Liver (tissue), 9 donors: ENCODE results near the gene MOV10L1. TPM values are rescaled to one million over a fixed set of nuclear protein-coding genes. Genes with fewer than 3 reads are reported as not detected.

Experiments
- DNase-seq: peaks from one replicate; pipeline ENCODE4 v3.0.0-alpha.2; 2017; ENCODE audit warnings: low spot score
- H3K27ac ChIP-seq, 2 donors: one replicate each; pipeline ENCODE4 v1.7.0; 2013; ENCODE audit warnings: inconsistent platforms in 2 of 2, low read length in 2 of 2, control low read depth in 1 of 2, low read depth in 1 of 2, mild to moderate bottlenecking in 1 of 2
- H3K27me3 ChIP-seq, 4 donors: one replicate each; pipeline versions ENCODE4 v1.6.1 to v1.7.0; 2013; ENCODE audit warnings: low read length in 3 of 4, inconsistent platforms in 1 of 4, mild to moderate bottlenecking in 1 of 4, moderate library complexity in 1 of 4; ENCODE audit not compliant: control insufficient read depth in 4 of 4, insufficient read depth in 4 of 4
- H3K36me3 ChIP-seq, 4 donors: one replicate each; pipeline versions ENCODE4 v1.6.1 to v1.7.0; 2013; ENCODE audit warnings: low read length in 3 of 4, mild to moderate bottlenecking in 3 of 4, low read depth in 1 of 4, moderate library complexity in 1 of 4; ENCODE audit not compliant: control insufficient read depth in 4 of 4, insufficient read depth in 3 of 4
- H3K4me1 ChIP-seq, 4 donors: one replicate each; pipeline versions ENCODE4 v1.6.1 to v1.7.0; 2013; ENCODE audit warnings: low read length in 3 of 4, mild to moderate bottlenecking in 3 of 4, moderate library complexity in 1 of 4; ENCODE audit not compliant: control insufficient read depth in 4 of 4, insufficient read depth in 4 of 4
- H3K4me3 ChIP-seq, 3 donors: one replicate each; pipeline versions ENCODE4 v1.6.1 to v1.7.0; 2013; ENCODE audit warnings: low read length in 3 of 3, control low read depth in 1 of 3, low read depth in 1 of 3, mild to moderate bottlenecking in 1 of 3
- H3K9ac ChIP-seq, 2 donors: one replicate each; pipeline ENCODE4 v1.7.0; 2013; ENCODE audit warnings: low read length in 2 of 2, mild to moderate bottlenecking in 2 of 2, moderate library complexity in 2 of 2, control low read depth in 1 of 2, low read depth in 1 of 2
- H3K9me3 ChIP-seq, 4 donors: one replicate each; pipeline versions ENCODE4 v1.6.1 to v1.7.0; 2013; ENCODE audit warnings: low read length in 3 of 4; ENCODE audit not compliant: control insufficient read depth in 4 of 4
- FOXA1 ChIP-seq: IDR thresholded peaks from 2 replicates; pipeline ENCODE4 v1.6.1; 2016; ENCODE audit warnings: antibody characterized with exemption
- FOXA2 ChIP-seq: IDR thresholded peaks from 2 replicates; pipeline ENCODE4 v1.6.1; 2016; ENCODE audit warnings: antibody characterized with exemption
- HNF4A ChIP-seq, 2 donors: conservative IDR thresholded peaks; 2 replicates each; pipeline ENCODE4 v1.6.1; 2016; ENCODE audit warnings: antibody characterized with exemption in 2 of 2, mild to moderate bottlenecking in 2 of 2
- HNF4G ChIP-seq: IDR thresholded peaks from 2 replicates; pipeline ENCODE4 v1.6.1; 2016; ENCODE audit warnings: antibody characterized with exemption
- JUND ChIP-seq, 2 donors: IDR thresholded peaks; 2 replicates each; pipeline ENCODE4 v1.6.1; 2016; ENCODE audit warnings: antibody characterized with exemption in 2 of 2
- RXRA ChIP-seq, 2 donors: IDR thresholded peaks; 2 replicates each; pipeline ENCODE4 v1.6.1; 2017 to 2018; ENCODE audit warnings: antibody characterized with exemption in 2 of 2, mild to moderate bottlenecking in 1 of 2
- TAF1 ChIP-seq: conservative IDR thresholded peaks from 2 replicates; pipeline ENCODE4 v1.6.1; 2016; ENCODE audit warnings: antibody characterized with exemption, mild to moderate bottlenecking
- YY1 ChIP-seq: IDR thresholded peaks from 2 replicates; pipeline ENCODE4 v1.6.1; 2016; ENCODE audit warnings: antibody characterized with exemption, mild to moderate bottlenecking
- WGBS: extraction: QIAGEN DNeasy Blood & Tissue Kit; methylation state at CpG from one replicate; pipeline ENCODE4 v1.1.7; 2013; 5-methylcytosine and 5-hydroxymethylcytosine counted together
- polyA plus RNA-seq, 2 donors: library from polyadenylated mRNA; stranded (reverse) in 1 of 2; unstranded in 1 of 2; fragments of 200-250 nt in 1 of 2; fragments of >200 nt in 1 of 2; fragmentation: Nextera tagmentation in 1 of 2; extraction: Ambion mirVana in 1 of 2; gene quantifications; one replicate each; pipeline versions ENCODE4 v1.2.1 to v1.2.3, GENCODE V29; 2013 to 2015
- total RNA-seq, 2 donors: library from RNA; depleted of rRNA; stranded (reverse); fragments of >200 nt; gene quantifications; one replicate each; pipeline ENCODE4 v1.2.3, GENCODE V29; 2014
- TF ChIP-seq, protein P1 (sequence below): fragments of 150-350 bp; IDR thresholded peaks from 2 replicates; pipeline ENCODE4 v1.5.1; 2017; ENCODE audit warnings: improper control_type of control experiment, low read depth, low read length; ENCODE audit not compliant: missing input control
- donor health status: healthy.
- donor health status: healthy.
- donor health status: healthy.
- donor health status: healthy.
- donor health status: healthy.

MOV10L1 gene
- total and polyA plus RNA-seq, 4 donors: 0.07 to 0.47 (median 0.17) TPM

DNA sequence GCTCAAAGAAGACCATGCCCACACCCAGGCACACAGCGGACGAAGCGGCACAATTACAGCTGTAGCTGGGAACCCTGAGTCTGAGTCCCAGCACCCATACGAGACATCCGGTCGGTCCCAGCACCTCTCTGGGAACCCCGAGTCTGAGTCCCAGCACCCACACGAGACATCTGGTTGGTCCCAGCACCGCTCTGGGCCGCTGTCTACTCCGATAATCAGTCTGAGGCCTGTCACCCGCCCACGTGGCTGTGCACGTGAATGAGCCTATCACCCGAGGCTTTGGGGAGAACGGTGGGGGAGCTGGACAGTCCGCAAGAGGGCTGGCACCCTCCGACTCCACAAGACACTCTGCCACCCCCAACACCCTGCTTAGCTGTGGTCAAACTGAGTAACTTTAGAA lies 37.9 kb upstream of the MOV10L1 start:
- Histone ChIP-seq H3K27ac (no peak overlapping the region), H3K9me3 (peaks cover 0 to 6% (median 0%) of the 10 kb centered on the region in 4 donors)
- no peak for DNase-seq

DNA sequence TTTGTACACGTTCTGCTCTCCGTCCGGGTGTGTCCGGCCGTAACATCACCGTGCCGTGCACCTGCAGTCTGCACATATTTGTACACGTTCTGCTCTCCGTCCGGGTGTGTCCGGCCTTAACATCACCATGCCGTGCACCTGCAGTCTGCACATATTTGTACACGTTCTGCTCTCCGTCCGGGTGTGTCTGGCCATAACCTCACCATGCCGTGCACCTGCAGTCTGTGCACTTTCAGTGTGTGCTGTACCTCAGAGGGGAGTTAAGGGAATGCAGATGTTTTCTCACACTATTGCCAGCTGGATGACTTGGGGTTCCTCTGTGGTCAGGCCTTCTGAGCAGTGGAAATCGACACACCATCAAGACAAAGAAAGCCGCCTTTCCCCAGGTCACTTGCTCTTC lies 35.9 kb upstream of the MOV10L1 start:
- no peak overlapping the region for H3K9ac ChIP-seq
- DNase-seq: no peak
- H3K4me1 ChIP-seq: peaks cover 0 to 6% (median 0%) of the 10 kb centered on the region in 4 donors
- H3K4me3 ChIP-seq: no peak overlapping the region
- H3K27me3 ChIP-seq: peaks cover 0 to 2% (median 0%) of the 10 kb centered on the region in 4 donors
- no peak for TF ChIP-seq FOXA2
- TF ChIP-seq RXRA (IDR thresholded peaks at IDR 0.05): no peak
- TF ChIP-seq HNF4A (conservative IDR thresholded peaks at IDR 0.05): no peak
- no peak overlapping the region for H3K27ac ChIP-seq
- peaks cover 0 to 6% (median 0%) of the 10 kb centered on the region in 4 donors for H3K9me3 ChIP-seq
- H3K36me3 ChIP-seq: no peaks in the 10 kb centered on the region
- WGBS: 88% methylated on average over 18 of the region's 18 CpGs

More for the DNA sequence above, 37.9 kb upstream of the MOV10L1 start:
- H3K27me3 ChIP-seq: no peaks in the 10 kb centered on the region
- TF ChIP-seq HNF4G: no peak
- no peak overlapping the region for H3K9ac ChIP-seq
- no peaks in the 10 kb centered on the region for H3K36me3 ChIP-seq
- 89% methylated on average over 18 of the region's 18 CpGs for WGBS
- H3K4me1 ChIP-seq: no peaks in the 10 kb centered on the region
- no peak overlapping the region for H3K4me3 ChIP-seq

DNA sequence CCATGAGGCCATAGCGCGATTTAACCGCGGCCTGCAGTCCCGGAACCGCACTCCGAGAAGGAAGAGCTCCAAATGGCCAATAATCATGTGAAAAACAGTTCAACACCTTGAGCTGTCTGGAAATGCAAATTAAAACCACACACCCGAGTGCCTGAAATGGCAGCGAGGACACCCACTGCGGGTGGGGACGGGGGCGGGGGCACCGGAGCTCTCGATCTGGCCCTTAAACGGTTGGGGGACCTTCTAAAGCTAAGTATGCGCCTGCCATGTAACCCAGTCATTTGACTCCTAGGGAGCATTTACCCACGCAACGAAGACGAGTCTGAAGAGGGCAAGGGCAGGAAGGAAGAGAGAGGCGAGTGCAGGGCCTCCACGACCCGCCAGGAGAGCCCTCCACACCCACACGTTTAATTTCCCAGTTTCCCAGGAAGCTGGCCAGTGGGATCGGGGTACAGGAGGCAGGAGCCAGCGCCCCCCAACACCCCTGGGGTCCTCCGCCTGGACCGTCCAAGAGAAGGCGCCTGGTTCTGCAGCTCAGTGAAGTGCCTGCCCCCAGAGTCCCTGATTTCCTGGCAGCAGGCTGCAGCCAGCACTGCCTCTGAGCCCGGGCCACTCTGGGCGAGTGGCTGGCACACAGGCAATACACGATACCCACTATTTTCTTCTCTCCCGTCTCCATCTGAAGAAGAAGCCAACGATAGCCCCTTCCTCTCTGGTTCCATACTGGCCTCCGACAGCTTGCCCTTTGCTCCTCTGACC lies 33.4 kb upstream of the MOV10L1 start:
- TF ChIP-seq TAF1: no peak
- no peak for TF ChIP-seq HNF4A (conservative IDR thresholded peaks at IDR 0.05)
- no peak for TF ChIP-seq HNF4G
- TF ChIP-seq RXRA (IDR thresholded peaks at IDR 0.05): no peak
- TF ChIP-seq YY1: no peak
- no peak for TF ChIP-seq JUND (IDR thresholded peaks at IDR 0.05)
- no peak for TF ChIP-seq FOXA1
- no peaks in the 10 kb centered on the region for H3K36me3 ChIP-seq
- no peak for DNase-seq

DNA sequence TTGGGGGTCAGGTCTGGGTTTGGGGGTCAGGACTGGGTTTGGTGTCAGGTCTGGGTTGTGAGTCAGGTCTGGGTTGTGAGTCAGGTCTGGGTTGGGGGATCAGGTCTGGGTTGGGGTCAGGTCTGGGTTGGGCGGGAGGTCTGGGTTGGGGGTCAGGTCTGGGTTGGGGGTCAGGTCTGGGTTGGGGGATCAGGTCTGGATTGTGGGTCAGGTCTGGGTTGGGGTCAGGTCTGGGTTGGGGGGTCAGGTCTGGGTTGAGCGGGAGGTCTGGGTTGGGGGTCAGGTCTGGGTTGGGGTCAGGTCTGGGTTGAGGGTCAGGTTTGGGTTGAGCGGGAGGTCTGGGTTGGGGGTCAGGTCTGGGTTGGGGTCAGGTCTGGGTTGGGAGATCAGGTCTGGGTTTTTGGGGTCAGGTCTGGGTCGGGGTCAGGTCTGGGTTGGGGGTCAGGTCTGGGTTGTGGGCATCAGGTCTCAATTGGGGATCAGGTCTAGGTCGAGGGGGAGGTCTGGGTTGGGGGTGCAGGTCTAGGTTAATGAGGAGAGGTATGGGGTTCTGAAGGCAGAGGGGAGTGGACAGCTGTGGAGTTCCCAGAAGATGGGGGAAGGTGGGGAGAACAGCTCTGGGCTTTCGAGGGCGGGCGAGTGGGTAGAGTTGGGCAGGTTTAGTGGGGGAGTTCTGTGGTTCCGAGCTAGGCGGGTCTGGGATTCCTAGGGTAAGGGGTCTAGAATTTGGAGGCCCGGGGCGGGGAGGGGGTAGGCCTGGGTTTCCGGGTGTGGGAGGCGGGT lies 32.3 kb upstream of the MOV10L1 start:
- H3K4me3 ChIP-seq: no peak overlapping the region
- DNase-seq: no peak
- H3K9ac ChIP-seq: no peak overlapping the region
- H3K4me1 ChIP-seq: peaks cover 0 to 6% (median 0%) of the 10 kb centered on the region in 4 donors
- 84% methylated on average over 14 of the region's 14 CpGs for WGBS
- peaks cover 0 to 2% (median 0%) of the 10 kb centered on the region in 4 donors for H3K27me3 ChIP-seq
- H3K27ac ChIP-seq: no peak overlapping the region
- H3K36me3 ChIP-seq: no peaks in the 10 kb centered on the region
- peaks cover 0 to 6% (median 0%) of the 10 kb centered on the region in 4 donors for H3K9me3 ChIP-seq
- TF ChIP-seq HNF4G: no peak
- TF ChIP-seq, protein P1, sequence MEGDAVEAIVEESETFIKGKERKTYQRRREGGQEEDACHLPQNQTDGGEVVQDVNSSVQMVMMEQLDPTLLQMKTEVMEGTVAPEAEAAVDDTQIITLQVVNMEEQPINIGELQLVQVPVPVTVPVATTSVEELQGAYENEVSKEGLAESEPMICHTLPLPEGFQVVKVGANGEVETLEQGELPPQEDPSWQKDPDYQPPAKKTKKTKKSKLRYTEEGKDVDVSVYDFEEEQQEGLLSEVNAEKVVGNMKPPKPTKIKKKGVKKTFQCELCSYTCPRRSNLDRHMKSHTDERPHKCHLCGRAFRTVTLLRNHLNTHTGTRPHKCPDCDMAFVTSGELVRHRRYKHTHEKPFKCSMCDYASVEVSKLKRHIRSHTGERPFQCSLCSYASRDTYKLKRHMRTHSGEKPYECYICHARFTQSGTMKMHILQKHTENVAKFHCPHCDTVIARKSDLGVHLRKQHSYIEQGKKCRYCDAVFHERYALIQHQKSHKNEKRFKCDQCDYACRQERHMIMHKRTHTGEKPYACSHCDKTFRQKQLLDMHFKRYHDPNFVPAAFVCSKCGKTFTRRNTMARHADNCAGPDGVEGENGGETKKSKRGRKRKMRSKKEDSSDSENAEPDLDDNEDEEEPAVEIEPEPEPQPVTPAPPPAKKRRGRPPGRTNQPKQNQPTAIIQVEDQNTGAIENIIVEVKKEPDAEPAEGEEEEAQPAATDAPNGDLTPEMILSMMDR: no peak

More for the DNA sequence above, 33.4 kb upstream of the MOV10L1 start:
- peaks cover 0 to 6% (median 0%) of the 10 kb centered on the region in 4 donors for H3K4me1 ChIP-seq
- H3K9me3 ChIP-seq: peaks cover 0 to 6% (median 0%) of the 10 kb centered on the region in 4 donors
- 84% methylated on average over 34 of the region's 34 CpGs for WGBS
- no peak overlapping the region for H3K27ac ChIP-seq
- peaks cover 0 to 2% (median 0%) of the 10 kb centered on the region in 4 donors for H3K27me3 ChIP-seq
- no peak overlapping the region for H3K9ac ChIP-seq
- H3K4me3 ChIP-seq: no peak overlapping the region
